KOPT-K1 (cell line): ENCODE data around the gene POU6F2.

Experiments
- H3K27ac ChIP-seq: fragments of 200-600 bp; sonication (generic); 2 replicates; pipeline ENCODE4 v1.5.1; 2016; ENCODE audit warnings: antibody characterized with exemption, mild to moderate bottlenecking, low read depth, low read length; ENCODE audit not compliant: poor library complexity, severe bottlenecking
- H3K36me3 ChIP-seq: fragments of 200-600 bp; sonication (generic); 2 replicates; pipeline ENCODE4 v1.5.1; 2017; ENCODE audit warnings: antibody characterized with exemption, mild to moderate bottlenecking, low read length, moderate library complexity; ENCODE audit not compliant: insufficient read depth
- H3K9me3 ChIP-seq: fragments of 200-600 bp; sonication (generic); 2 replicates; pipeline ENCODE4 v1.5.1; 2017; ENCODE audit warnings: antibody characterized with exemption, low read length, mild to moderate bottlenecking; ENCODE audit not compliant: insufficient read depth, poor library complexity, severe bottlenecking

The POU6F2 gene

DNA sequence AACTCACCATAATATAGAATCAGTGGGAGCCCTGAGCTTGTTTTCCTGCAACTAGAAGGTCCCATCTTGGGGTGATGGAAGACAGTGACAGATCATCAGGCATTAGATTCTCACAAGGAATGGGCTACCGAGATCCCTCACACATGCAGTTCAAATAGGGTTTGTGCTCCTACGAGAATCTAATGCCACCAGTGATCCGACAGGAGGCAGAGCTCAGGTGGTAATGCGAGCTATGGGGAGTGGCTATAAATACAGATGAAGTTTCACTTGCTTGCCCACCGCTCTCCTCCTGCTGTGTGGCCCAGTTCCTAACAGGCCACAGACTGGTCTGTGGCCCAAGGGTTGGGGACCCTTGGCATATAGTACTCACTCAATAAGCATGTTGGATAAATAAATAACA, 93.4 kb downstream of the POU6F2 start:
- Histone ChIP-seq H3K36me3 (no peaks in the 10 kb centered on the region), H3K9me3 (no peaks in the 10 kb centered on the region), H3K27ac (no peak overlapping the region)

GRCh38 chr7:39073432-39073831, 95.7 kb downstream of the POU6F2 start:
- Histone ChIP-seq H3K36me3 (no peaks in the 10 kb centered on the region), H3K9me3 (no peaks in the 10 kb centered on the region), H3K27ac (no peak overlapping the region)

DNA sequence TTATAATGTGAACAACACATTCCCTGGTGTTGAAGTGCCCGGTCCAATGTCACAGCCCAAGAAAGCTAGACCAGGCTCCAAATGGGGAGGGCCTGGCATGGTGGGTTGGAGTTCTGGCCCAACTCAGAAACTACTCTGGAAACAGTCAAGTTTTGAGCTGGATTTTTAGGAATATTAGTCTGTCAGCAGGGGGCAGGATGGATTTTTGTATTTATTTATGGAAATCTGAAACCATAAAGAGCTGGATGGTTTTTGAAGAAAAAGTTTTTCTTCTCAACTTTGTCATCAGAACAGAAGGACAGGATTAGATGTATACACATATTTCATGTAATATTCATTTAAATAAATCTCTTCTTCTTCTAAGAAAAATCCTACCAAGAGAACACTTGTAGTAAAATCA, 97.5 kb downstream of the POU6F2 start:
- no peaks in the 10 kb centered on the region for H3K36me3 ChIP-seq
- no peaks in the 10 kb centered on the region for H3K9me3 ChIP-seq
- no peak overlapping the region for H3K27ac ChIP-seq

- H3K36me3 ChIP-seq, result no peaks in the 10 kb centered on the region
- no peaks in the 10 kb centered on the region for H3K9me3 ChIP-seq
- H3K27ac ChIP-seq, result no peak overlapping the region
These were observed 106.1 kb downstream of the POU6F2 start for GRCh38 chr7:39083781-39084180.

- no peak overlapping the region for H3K27ac ChIP-seq
- no peaks in the 10 kb centered on the region for H3K36me3 ChIP-seq
- H3K9me3 ChIP-seq, result no peaks in the 10 kb centered on the region
These were observed 106.6 kb downstream of the POU6F2 start for GRCh38 chr7:39084349-39084748.

GRCh38 chr7:39085189-39085588, 107.5 kb downstream of the POU6F2 start:
- Histone ChIP-seq H3K36me3 (no peaks in the 10 kb centered on the region), H3K27ac (no peak overlapping the region), H3K9me3 (no peaks in the 10 kb centered on the region)

- Histone ChIP-seq H3K36me3 (no peaks in the 10 kb centered on the region), H3K9me3 (no peaks in the 10 kb centered on the region), H3K27ac (no peak overlapping the region)
These were observed 107.9 kb downstream of the POU6F2 start for GRCh38 chr7:39085590-39086049.

- Histone ChIP-seq H3K36me3 (no peaks in the 10 kb centered on the region), H3K9me3 (no peaks in the 10 kb centered on the region), H3K27ac (no peak overlapping the region)
These were observed 109.1 kb downstream of the POU6F2 start for GRCh38 chr7:39086638-39087360.

GRCh38 chr7:39088730-39089593, 111.3 kb downstream of the POU6F2 start:
- Histone ChIP-seq H3K36me3 (no peaks in the 10 kb centered on the region), H3K9me3 (no peaks in the 10 kb centered on the region), H3K27ac (no peak overlapping the region)

GRCh38 chr7:39091145-39091544, 113.4 kb downstream of the POU6F2 start:
- H3K27ac ChIP-seq, result no peak overlapping the region
- H3K9me3 ChIP-seq, result no peaks in the 10 kb centered on the region
- H3K36me3 ChIP-seq, result no peaks in the 10 kb centered on the region

DNA sequence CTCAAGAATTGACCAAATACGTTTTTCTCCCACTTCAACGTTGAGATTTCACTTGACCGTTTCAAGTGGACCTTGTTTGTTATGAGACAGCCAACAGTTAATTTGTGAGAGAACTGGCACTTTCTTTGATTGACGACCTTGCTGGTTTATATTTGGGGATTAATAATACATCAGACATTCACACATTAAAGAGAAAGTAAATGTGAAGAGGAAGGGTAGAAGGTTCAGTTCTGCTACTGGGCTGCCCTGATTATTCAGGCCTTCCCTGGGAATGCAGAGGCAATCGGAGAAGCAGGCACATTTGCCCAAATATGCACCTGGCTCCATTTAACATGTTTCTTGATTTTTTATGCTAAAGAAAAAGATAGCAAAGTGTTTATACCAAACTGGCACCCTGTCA, 114.1 kb downstream of the POU6F2 start:
- no peaks in the 10 kb centered on the region for H3K36me3 ChIP-seq
- H3K9me3 ChIP-seq, result no peaks in the 10 kb centered on the region
- H3K27ac ChIP-seq, result no peak overlapping the region

DNA sequence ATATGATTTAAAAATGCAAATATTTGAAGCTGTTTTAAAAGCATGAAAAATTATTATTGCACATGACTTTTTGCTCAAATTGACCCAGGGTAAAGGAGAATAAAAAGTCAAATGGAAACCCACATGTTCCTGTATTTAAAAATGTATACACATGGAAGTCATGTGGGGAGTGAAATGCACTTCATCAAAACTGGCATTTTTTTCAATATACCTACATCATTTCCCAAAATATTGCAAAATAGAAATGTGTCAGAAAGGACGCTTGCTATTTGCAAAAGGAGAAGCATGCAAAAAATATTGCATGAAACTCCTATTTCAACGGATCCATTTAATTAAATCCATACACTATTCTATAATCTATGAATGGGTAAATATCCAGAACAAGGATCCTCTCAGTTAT, 117.0 kb downstream of the POU6F2 start:
- H3K27ac ChIP-seq, result no peak overlapping the region
- H3K9me3 ChIP-seq, result no peaks in the 10 kb centered on the region
- H3K36me3 ChIP-seq, result no peaks in the 10 kb centered on the region

GRCh38 chr7:39095875-39096619, 118.3 kb downstream of the POU6F2 start:
- H3K36me3 ChIP-seq, result no peaks in the 10 kb centered on the region
- no peak overlapping the region for H3K27ac ChIP-seq
- H3K9me3 ChIP-seq, result no peaks in the 10 kb centered on the region

DNA sequence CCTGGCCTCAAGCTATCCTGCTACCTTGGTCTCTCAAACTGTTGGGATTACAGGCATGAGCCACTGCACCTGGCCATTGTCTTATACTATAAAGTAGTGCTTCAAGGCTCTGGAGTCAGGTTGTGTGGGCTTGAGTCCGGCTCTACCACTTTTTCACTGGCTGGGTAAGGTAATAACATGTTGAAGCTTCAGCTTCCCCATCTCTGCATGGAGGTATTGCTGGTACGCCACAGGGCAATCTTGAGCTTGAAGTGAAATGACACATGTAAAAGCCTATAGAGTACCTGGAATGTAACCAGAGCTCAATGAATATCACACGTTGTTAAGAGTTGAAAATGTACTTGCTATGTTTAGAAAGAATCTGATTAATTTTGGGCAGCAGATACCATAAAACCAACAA, 120.8 kb downstream of the POU6F2 start:
- Histone ChIP-seq H3K27ac (no peak overlapping the region), H3K36me3 (no peaks in the 10 kb centered on the region), H3K9me3 (no peaks in the 10 kb centered on the region)

GRCh38 chr7:39099146-39099545, 121.4 kb downstream of the POU6F2 start:
- Histone ChIP-seq H3K9me3 (no peaks in the 10 kb centered on the region), H3K27ac (no peak overlapping the region)

More at GRCh38 chr7:39099146-39099545, 121.4 kb downstream of the POU6F2 start:
- H3K36me3 ChIP-seq, result no peaks in the 10 kb centered on the region
